Measurements from ENCODE around the gene FNDC11. TPM values are rescaled to one million over a fixed set of nuclear protein-coding genes. Genes with fewer than 3 reads are reported as not detected.

Gene FNDC11
- total and polyA plus RNA-seq, 2 of the 13 experiments (the other 11 are each of a cell fraction or from before 2014, with no cell fraction given), result 0.07 TPM; not detected in 1

DNA sequence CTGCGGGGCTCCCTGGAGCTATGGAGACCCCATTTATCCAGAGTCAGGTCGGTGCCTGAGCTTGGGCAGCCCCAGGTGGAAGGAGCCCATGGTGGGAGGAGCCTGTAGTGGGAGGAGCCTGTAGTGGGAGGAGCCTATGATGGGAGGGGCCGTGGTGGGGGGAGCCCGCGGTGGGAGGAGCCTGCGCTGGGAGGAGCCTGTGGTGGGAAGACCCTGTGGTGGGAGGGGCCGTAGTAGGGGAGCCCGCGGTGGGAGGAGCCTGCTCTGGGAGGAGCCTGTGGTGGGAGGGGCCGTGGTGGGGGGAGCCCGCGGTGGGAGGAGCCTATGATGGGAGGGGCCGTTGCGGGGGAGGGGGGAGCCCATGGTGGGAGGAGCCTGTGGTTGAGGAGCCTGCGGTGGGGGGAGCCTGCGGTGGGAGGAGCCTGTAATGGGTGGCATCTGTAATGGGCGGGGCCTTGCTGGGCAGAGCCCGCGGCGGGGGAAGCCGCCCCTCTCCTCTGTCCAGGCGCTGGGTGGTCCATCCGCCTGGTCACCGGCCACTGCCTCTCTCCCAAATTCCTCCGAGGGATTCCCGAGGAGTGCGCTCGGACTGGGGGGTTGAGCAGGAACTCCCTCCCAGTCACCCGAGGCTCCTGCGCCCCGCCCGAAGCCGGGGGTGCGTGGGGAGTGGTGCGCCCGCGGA is 567 bp upstream of the FNDC11 start (continued):
- TF ChIP-seq, protein P1, sequence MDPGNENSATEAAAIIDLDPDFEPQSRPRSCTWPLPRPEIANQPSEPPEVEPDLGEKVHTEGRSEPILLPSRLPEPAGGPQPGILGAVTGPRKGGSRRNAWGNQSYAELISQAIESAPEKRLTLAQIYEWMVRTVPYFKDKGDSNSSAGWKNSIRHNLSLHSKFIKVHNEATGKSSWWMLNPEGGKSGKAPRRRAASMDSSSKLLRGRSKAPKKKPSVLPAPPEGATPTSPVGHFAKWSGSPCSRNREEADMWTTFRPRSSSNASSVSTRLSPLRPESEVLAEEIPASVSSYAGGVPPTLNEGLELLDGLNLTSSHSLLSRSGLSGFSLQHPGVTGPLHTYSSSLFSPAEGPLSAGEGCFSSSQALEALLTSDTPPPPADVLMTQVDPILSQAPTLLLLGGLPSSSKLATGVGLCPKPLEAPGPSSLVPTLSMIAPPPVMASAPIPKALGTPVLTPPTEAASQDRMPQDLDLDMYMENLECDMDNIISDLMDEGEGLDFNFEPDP (CRISPR knock-in tag; conservative IDR thresholded peaks at IDR 0.05), result no peak
- TF ChIP-seq ZNF263 (CRISPR knock-in tag; IDR thresholded peaks at IDR 0.05), result 0 out of 2 replicates have a peak, but pooled peaks have one; percentile 24
- TF ChIP-seq, protein P2, sequence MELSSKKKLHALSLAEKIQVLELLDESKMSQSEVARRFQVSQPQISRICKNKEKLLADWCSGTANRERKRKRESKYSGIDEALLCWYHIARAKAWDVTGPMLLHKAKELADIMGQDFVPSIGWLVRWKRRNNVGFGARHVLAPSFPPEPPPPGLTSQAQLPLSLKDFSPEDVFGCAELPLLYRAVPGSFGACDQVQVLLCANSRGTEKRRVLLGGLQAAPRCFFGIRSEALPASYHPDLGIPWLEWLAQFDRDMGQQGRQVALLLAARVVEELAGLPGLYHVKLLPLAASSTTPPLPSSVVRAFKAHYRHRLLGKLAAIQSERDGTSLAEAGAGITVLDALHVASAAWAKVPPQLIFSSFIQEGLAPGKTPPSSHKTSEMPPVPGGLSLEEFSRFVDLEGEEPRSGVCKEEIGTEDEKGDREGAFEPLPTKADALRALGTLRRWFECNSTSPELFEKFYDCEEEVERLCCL (CRISPR knock-in tag; IDR thresholded peaks at IDR 0.05; ENCODE audit: borderline replicate concordance), result no peak
- peak; percentile 59; the same call in 1 of the 2 replicates for TF ChIP-seq SP4 (CRISPR knock-in tag; IDR thresholded peaks at IDR 0.05)
- TF ChIP-seq SKI (IDR thresholded peaks at IDR 0.05; ENCODE audit: partially characterized antibody), result no peak
- TF ChIP-seq ZNF260 (CRISPR knock-in tag; IDR thresholded peaks at IDR 0.05; ENCODE audit: borderline replicate concordance, low read depth), result no peak
- no peak for TF ChIP-seq SOX13 (IDR thresholded peaks at IDR 0.05)
- no peak for TF ChIP-seq SOX13 (CRISPR knock-in tag; conservative IDR thresholded peaks at IDR 0.05 in 1 of 2, IDR thresholded peaks at IDR 0.05 in 1 of 2)
- TF ChIP-seq, protein P3, sequence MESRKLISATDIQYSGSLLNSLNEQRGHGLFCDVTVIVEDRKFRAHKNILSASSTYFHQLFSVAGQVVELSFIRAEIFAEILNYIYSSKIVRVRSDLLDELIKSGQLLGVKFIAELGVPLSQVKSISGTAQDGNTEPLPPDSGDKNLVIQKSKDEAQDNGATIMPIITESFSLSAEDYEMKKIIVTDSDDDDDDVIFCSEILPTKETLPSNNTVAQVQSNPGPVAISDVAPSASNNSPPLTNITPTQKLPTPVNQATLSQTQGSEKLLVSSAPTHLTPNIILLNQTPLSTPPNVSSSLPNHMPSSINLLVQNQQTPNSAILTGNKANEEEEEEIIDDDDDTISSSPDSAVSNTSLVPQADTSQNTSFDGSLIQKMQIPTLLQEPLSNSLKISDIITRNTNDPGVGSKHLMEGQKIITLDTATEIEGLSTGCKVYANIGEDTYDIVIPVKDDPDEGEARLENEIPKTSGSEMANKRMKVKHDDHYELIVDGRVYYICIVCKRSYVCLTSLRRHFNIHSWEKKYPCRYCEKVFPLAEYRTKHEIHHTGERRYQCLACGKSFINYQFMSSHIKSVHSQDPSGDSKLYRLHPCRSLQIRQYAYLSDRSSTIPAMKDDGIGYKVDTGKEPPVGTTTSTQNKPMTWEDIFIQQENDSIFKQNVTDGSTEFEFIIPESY (CRISPR knock-in tag; IDR thresholded peaks at IDR 0.05), result 0 out of 2 replicates have a peak, but pooled peaks have one; percentile 7
- TF ChIP-seq ZNF768 (CRISPR knock-in tag; IDR thresholded peaks at IDR 0.05), result no peak
- TF ChIP-seq NFRKB (IDR thresholded peaks at IDR 0.05), result no peak
- TF ChIP-seq, protein P4, sequence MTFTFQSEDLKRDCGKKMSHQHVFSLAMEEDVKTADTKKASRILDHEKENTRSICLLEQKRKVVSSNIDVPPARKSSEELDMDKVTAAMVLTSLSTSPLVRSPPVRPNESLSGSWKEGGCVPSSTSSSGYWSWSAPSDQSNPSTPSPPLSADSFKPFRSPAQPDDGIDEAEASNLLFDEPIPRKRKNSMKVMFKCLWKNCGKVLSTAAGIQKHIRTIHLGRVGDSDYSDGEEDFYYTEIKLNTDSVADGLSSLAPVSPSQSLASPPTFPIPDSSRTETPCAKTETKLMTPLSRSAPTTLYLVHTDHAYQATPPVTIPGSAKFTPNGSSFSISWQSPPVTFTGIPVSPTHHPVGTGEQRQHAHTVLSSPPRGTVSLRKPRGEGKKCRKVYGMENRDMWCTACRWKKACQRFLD (CRISPR knock-in tag; IDR thresholded peaks at IDR 0.05; ENCODE audit: borderline replicate concordance), result no peak
- TF ChIP-seq ZNF143 (CRISPR knock-in tag; IDR thresholded peaks at IDR 0.05), result no peak
- TF ChIP-seq ZNF121 (CRISPR knock-in tag; IDR thresholded peaks at IDR 0.05), result no peak
- 0 out of 2 replicates have a peak, but pooled peaks have one; percentile 10 for TF ChIP-seq SAP130 (CRISPR knock-in tag; IDR thresholded peaks at IDR 0.05; ENCODE audit: low read depth)
- TF ChIP-seq DNMT3B (CRISPR knock-in tag; conservative IDR thresholded peaks at IDR 0.05), result no peak
- TF ChIP-seq MAZ (IDR thresholded peaks at IDR 0.05; ENCODE audit: borderline replicate concordance, low read depth, low read length), result peak; percentile 56; the same call in 1 of the 2 replicates
- 0 out of 2 replicates have a peak, but pooled peaks have one; percentile 13 for TF ChIP-seq MAZ (CRISPR knock-in tag; IDR thresholded peaks at IDR 0.05; ENCODE audit: low read depth)
- TF ChIP-seq LCORL (IDR thresholded peaks at IDR 0.05), result no peak
- no peak for TF ChIP-seq LCORL (CRISPR knock-in tag; IDR thresholded peaks at IDR 0.05)
- TF ChIP-seq JARID2 (CRISPR knock-in tag; IDR thresholded peaks at IDR 0.05; ENCODE audit: insufficient replicate concordance), result no peak
- no peak for TF ChIP-seq ZNF337 (CRISPR knock-in tag; IDR thresholded peaks at IDR 0.05; ENCODE audit: borderline replicate concordance, low read depth)
- TF ChIP-seq, protein P5, sequence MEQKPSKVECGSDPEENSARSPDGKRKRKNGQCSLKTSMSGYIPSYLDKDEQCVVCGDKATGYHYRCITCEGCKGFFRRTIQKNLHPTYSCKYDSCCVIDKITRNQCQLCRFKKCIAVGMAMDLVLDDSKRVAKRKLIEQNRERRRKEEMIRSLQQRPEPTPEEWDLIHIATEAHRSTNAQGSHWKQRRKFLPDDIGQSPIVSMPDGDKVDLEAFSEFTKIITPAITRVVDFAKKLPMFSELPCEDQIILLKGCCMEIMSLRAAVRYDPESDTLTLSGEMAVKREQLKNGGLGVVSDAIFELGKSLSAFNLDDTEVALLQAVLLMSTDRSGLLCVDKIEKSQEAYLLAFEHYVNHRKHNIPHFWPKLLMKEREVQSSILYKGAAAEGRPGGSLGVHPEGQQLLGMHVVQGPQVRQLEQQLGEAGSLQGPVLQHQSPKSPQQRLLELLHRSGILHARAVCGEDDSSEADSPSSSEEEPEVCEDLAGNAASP (CRISPR knock-in tag; IDR thresholded peaks at IDR 0.05; ENCODE audit: borderline replicate concordance), result no peak

Measured in HepG2 (cell line).